K562 (cell line): ENCODE data around the gene FANK1. TPM values are rescaled to one million over a fixed set of nuclear protein-coding genes. Genes with fewer than 3 reads are reported as not detected.
"Not testable (repeated sequence)": the region's sequence is repeated elsewhere in the genome, so short reads cannot be mapped to it uniquely, and the experiment has no call there.

ENCODE experiments used
- ATAC-seq: fragments of 200-7000 bp; cut with Tn5 transposase; 3 replicates; pipeline ENCODE4 v1.9.1; 2020; ENCODE audit warnings: moderate library complexity
- Bru-seq: library from RNA; stranded (reverse); fragments of 400-500 nt; gene quantifications from one replicate; lab custom pipeline; 2021; lab: Mats Ljungman, UMichigan
- BruChase-seq, 2 experiments: library from RNA; stranded (reverse); fragments of 400-500 nt; gene quantifications; one replicate each; lab custom pipeline; 2021; lab: Mats Ljungman, UMichigan
- BruUV-seq: library from RNA; stranded (reverse); fragments of 400-500 nt; replicated peaks from 2 replicates; lab custom pipeline; 2021; lab: Mats Ljungman, UMichigan
- CTCF ChIA-PET: fragments of 300-600 bp; formaldehyde crosslinking; extraction: SDS; loops from one replicate; lab custom pipeline; 2021; ENCODE audit warnings: low intra/inter-chr PET ratio; lab: Yijun Ruan, JAX
- POLR2A ChIA-PET: fragments of 300-600, 350-650 bp; sonication (Branson Sonifier 250); formaldehyde crosslinking; extraction: SDS; loops from one replicate; lab custom pipeline; 2021; ENCODE audit warnings: antibody characterized with exemption, inconsistent platforms; lab: Yijun Ruan, JAX
- DNase-seq, 4 experiments: peaks; one replicate each; pipeline versions ENCODE4 v3.0.0 to v3.0.0-alpha.2; 2011 to 2018; ENCODE audit warnings: low spot score in 3 of 4, mixed read lengths in 3 of 4; ENCODE audit errors: extremely low read depth in 1 of 4
- FAIRE-seq: peaks from 2 replicates; lab custom pipeline; 2011; peaks lifted over from hg19 to GRCh38; lab: Jason Lieb, UNC
- H2AFZ ChIP-seq: 2 replicates; pipeline ENCODE4 v1.6.0; 2011; ENCODE audit warnings: low read depth, low read length, control low read depth, inconsistent platforms
- H3K27ac ChIP-seq: fragments of 200-600 bp; 3 replicates; pipeline ENCODE4 v1.8.0; 2011; ENCODE audit warnings: low read depth, mild to moderate bottlenecking, control low read depth, inconsistent platforms, low read length, moderate library complexity, mixed read lengths; ENCODE audit errors: extremely low read depth
- H3K27me3 ChIP-seq, 2 experiments: fragments of 300-600 bp in 1 of 2; 2 replicates in 1 of 2; 3 replicates in 1 of 2; pipeline versions ENCODE4 v1.6.0 to v1.8.0; 2011; ENCODE audit warnings: inconsistent platforms in 2 of 2, low read length in 2 of 2, mild to moderate bottlenecking in 1 of 2, mixed read lengths in 1 of 2, moderate library complexity in 1 of 2; ENCODE audit not compliant: control insufficient read depth in 2 of 2, insufficient read depth in 2 of 2
- H3K36me3 ChIP-seq: fragments of 300-600 bp; 3 replicates; pipeline ENCODE4 v1.8.0; 2011; ENCODE audit warnings: mild to moderate bottlenecking, low read length, inconsistent platforms; ENCODE audit not compliant: control insufficient read depth, insufficient read depth
- H3K4me1 ChIP-seq, 2 experiments: fragments of 200-600 bp in 1 of 2; replicated peaks in 1 of 2; 2 replicates in 1 of 2; 3 replicates in 1 of 2; pipeline versions ENCODE4 v1.5.1 to v1.8.0; 2011; ENCODE audit warnings: inconsistent platforms in 2 of 2, low read length in 2 of 2, mild to moderate bottlenecking in 1 of 2, mixed read lengths in 1 of 2, moderate library complexity in 1 of 2; ENCODE audit not compliant: control insufficient read depth in 2 of 2, insufficient read depth in 2 of 2
- H3K4me2 ChIP-seq: 2 replicates; pipeline ENCODE4 v1.6.1; 2011; ENCODE audit warnings: low read length, control low read depth, inconsistent platforms, mixed read lengths; ENCODE audit not compliant: insufficient read depth
- H3K4me3 ChIP-seq: fragments of 200-600 bp; sonication (generic), shearing (Covaris generic); 2 replicates; pipeline ENCODE4 v1.5.1; 2016; ENCODE audit warnings: control low read depth, inconsistent platforms
- H3K79me2 ChIP-seq: fragments of 200-600 bp; 3 replicates; pipeline ENCODE4 v1.8.0; 2011; ENCODE audit warnings: low read length, inconsistent platforms; ENCODE audit not compliant: control insufficient read depth, insufficient read depth
- H3K9ac ChIP-seq, 2 experiments: 2 replicates each; pipeline versions ENCODE4 v1.6.0 to v1.6.1; 2011; ENCODE audit warnings: low read depth in 2 of 2, low read length in 2 of 2, control low read depth in 1 of 2, inconsistent platforms in 1 of 2, mild to moderate bottlenecking in 1 of 2, mixed read lengths in 1 of 2; ENCODE audit not compliant: insufficient read depth in 1 of 2
- H3K9me1 ChIP-seq: one replicate; pipeline ENCODE4 v1.6.0; 2011; ENCODE audit warnings: inconsistent platforms, mild to moderate bottlenecking, low read length, moderate library complexity; ENCODE audit not compliant: control insufficient read depth, insufficient read depth
- H3K9me3 ChIP-seq: replicated peaks from 2 replicates; pipeline ENCODE4 v1.5.1; 2011; ENCODE audit warnings: low read depth, low read length, inconsistent platforms; ENCODE audit not compliant: control insufficient read depth, insufficient read depth
- H4K20me1 ChIP-seq: replicated peaks from 2 replicates; pipeline ENCODE4 v1.6.1; 2011; ENCODE audit warnings: low read length, inconsistent platforms, mixed read lengths; ENCODE audit not compliant: control insufficient read depth, insufficient read depth
- CREM ChIP-seq: IDR thresholded peaks from 2 replicates; pipeline ENCODE4 v1.6.1; 2014; ENCODE audit warnings: antibody characterized with exemption, low read depth
- ESRRA ChIP-seq: fragments of 450-650 bp; IDR thresholded peaks from 2 replicates; pipeline ENCODE4 v1.6.1; 2014; ENCODE audit warnings: low read depth, mild to moderate bottlenecking, moderate library complexity, borderline replicate concordance
- GATAD2B ChIP-seq: fragments of 450-650 bp; IDR thresholded peaks from 2 replicates; pipeline ENCODE4 v1.6.1; 2017; ENCODE audit warnings: mild to moderate bottlenecking, borderline replicate concordance
- MXI1 ChIP-seq: IDR thresholded peaks from 2 replicates; pipeline ENCODE4 v1.6.1; 2011; ENCODE audit warnings: low read depth, mild to moderate bottlenecking, improper control_type of control experiment, low read length
- PHF8 ChIP-seq: fragments of 200-600 bp; sonication (generic); IDR thresholded peaks from 2 replicates; pipeline ENCODE4 v1.6.1; 2012; ENCODE audit warnings: mixed run types, mild to moderate bottlenecking, inconsistent platforms, low read length, moderate library complexity, borderline replicate concordance
- RB1 ChIP-seq: fragments of 450-650 bp; IDR thresholded peaks from 2 replicates; pipeline ENCODE4 v1.6.1; 2017; ENCODE audit warnings: low read depth, mild to moderate bottlenecking
- SAP30 ChIP-seq: fragments of 200-600 bp; sonication (generic); IDR thresholded peaks from 2 replicates; pipeline ENCODE4 v1.6.1; 2012; ENCODE audit warnings: borderline replicate concordance, low read depth, mild to moderate bottlenecking, moderate library complexity, low read length, control low read depth, inconsistent platforms; ENCODE audit not compliant: insufficient read depth, poor library complexity, severe bottlenecking
- SIN3B ChIP-seq: fragments of 450-650 bp; IDR thresholded peaks from 2 replicates; pipeline ENCODE4 v1.6.1; 2017; ENCODE audit warnings: low read depth, mild to moderate bottlenecking, moderate library complexity
- ZBTB7A ChIP-seq: IDR thresholded peaks from 2 replicates; pipeline ENCODE4 v1.6.1; 2011; ENCODE audit warnings: low read depth, mild to moderate bottlenecking, low read length, moderate library complexity, borderline replicate concordance; ENCODE audit not compliant: control insufficient read depth
- WGBS: fragments of 100-300 bp; shearing (Covaris generic); methylation state at CpG from one replicate; pipeline ENCODE4 v1.1.6; 2016; ENCODE audit warnings: low coverage, mixed read lengths; ENCODE audit not compliant: insufficient coverage; ENCODE audit errors: missing lambda C conversion rate; 5-methylcytosine and 5-hydroxymethylcytosine counted together
- in situ Hi-C: fragments of 300-500 bp; cut with MboI; formaldehyde crosslinking; loops from 4 replicates; pipeline ENCODE4 v1.15.0; 2018; ENCODE audit warnings: inconsistent platforms, mixed read lengths
- intact Hi-C: fragments of 100-400 bp; cut with micrococcal nuclease; formaldehyde crosslinking; loops from 2 replicates; pipeline ENCODE4 v1.14.2; 2022
- long read RNA-seq, 3 experiments: library from polyadenylated mRNA in 2 of 3; library from RNA in 1 of 3; unstranded in 2 of 3; stranded (forward) in 1 of 3; transcript quantifications; one replicate each; pipeline ENCODE4 v2.0.0, GENCODE V29; 2019 to 2022
- polyA minus RNA-seq, 3 experiments: library from RNA; depleted of rRNA, polyadenylated mRNA; stranded (reverse); fragments of >200 nt; gene quantifications; 2 replicates each; pipeline ENCODE4 v1.2.3, GENCODE V29; 2011
- polyA plus RNA-seq, 8 experiments: library from polyadenylated mRNA; depleted of rRNA in 4 of 8; stranded (reverse) in 5 of 8; unstranded in 3 of 8; fragments of >200 nt; fragmentation: Nextera tagmentation in 2 of 8; fragmentation: Illumina TruSeq in 1 of 8; extraction: Ambion mirVana in 2 of 8; extraction: Trizol in 1 of 8; gene quantifications; 2 replicates each; pipeline versions ENCODE4 v1.2.1 to v1.2.3, GENCODE V29; 2011 to 2014; ENCODE audit warnings: inconsistent platforms in 1 of 8, missing spikeins in 1 of 8
- total RNA-seq, 7 experiments: library from RNA; depleted of rRNA in 6 of 7; stranded (reverse); fragments of >200 nt in 6 of 7; fragmentation: Illumina TruSeq in 2 of 7; extraction: Trizol in 2 of 7; gene quantifications; 2 replicates each; pipeline versions ENCODE4 v1.2.1 to v1.2.3, GENCODE V29; 2011 to 2021; ENCODE audit warnings: low replicate concordance in 1 of 7
- TF ChIP-seq, protein P1 (sequence below): sonication (generic); formaldehyde crosslinking; IDR thresholded peaks from 2 replicates; pipeline ENCODE4 v1.9.0; 2022; ENCODE audit warnings: mild to moderate bottlenecking, missing genetic modification reagents

FANK1 gene, protein sequence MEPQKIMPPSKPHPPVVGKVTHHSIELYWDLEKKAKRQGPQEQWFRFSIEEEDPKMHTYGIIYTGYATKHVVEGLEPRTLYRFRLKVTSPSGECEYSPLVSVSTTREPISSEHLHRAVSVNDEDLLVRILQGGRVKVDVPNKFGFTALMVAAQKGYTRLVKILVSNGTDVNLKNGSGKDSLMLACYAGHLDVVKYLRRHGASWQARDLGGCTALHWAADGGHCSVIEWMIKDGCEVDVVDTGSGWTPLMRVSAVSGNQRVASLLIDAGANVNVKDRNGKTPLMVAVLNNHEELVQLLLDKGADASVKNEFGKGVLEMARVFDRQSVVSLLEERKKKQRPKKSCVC
- 1.7 TPM in 2 replicates for total RNA-seq (2011; cell fraction: chromatin; rRNA removed; ENCODE audit: low replicate concordance)
- 0.50 and 0.79 TPM in 2 replicates for total RNA-seq (2011; cell fraction: nucleolus; rRNA removed)
- 0.61 and 0.66 TPM in 2 replicates for total RNA-seq (2011; cell fraction: nucleoplasm; rRNA removed)
- total RNA-seq (2014; rRNA removed) (0.18 and 0.29 TPM in 2 replicates), total RNA-seq (2014; rRNA removed; fragmentation: Illumina TruSeq; extraction: Trizol) (0.38 and 0.55 TPM in 2 replicates), total RNA-seq (2015; rRNA removed; fragmentation: Illumina TruSeq; extraction: Trizol) (0.41 and 0.87 TPM in 2 replicates), total RNA-seq (2021) (0.22 and 0.51 TPM in 2 replicates), polyA plus RNA-seq (2011; rRNA removed) (0.74 and 0.93 TPM in 2 replicates), polyA plus RNA-seq (2014; fragmentation: Illumina TruSeq; extraction: Trizol) (0.35 and 0.48 TPM in 2 replicates), polyA plus RNA-seq (2014; fragmentation: Nextera tagmentation; extraction: Ambion mirVana) (under 1 TPM in 1 of 2 experiments, not detected in 1; 0.11 TPM), polyA plus RNA-seq (2014; rRNA removed) (0.86 and 2.3 TPM in 2 replicates), polyA minus RNA-seq (2011; rRNA and poly(A)+ RNA removed) (0.21 and 1.5 TPM in 2 replicates), Bru-seq, nascent RNA (percentile 36 among the genes with signal in this experiment), BruChase-seq, experiment 1, labeled RNA remaining after a 2-hour chase (percentile 35 among the genes with signal in this experiment), BruChase-seq, experiment 2, labeled RNA remaining after a 6-hour chase (percentile 33 among the genes with signal in this experiment)
- polyA plus RNA-seq (2011; cell fraction: cytosol; rRNA removed), result 0.12 and 0.53 TPM in 2 replicates
- polyA plus RNA-seq (2011; cell fraction: nucleus; rRNA removed), result 2.6 and 3.5 TPM in 2 replicates
- 0.36 and 0.56 TPM in 2 replicates for polyA plus RNA-seq (2012)
- polyA minus RNA-seq (2011; cell fraction: cytosol; rRNA and poly(A)+ RNA removed), result not detected in 2 replicates
- polyA minus RNA-seq (2011; cell fraction: nucleus; rRNA and poly(A)+ RNA removed), result 0.67 and 1.9 TPM in 2 replicates
- long read RNA-seq, experiment 1, result 0 reads
- long read RNA-seq, experiment 2, partial matches to known transcripts, result 0 of 1 reads
- long read RNA-seq, experiment 2, other reads (novel, unspliced or antisense), result 1 of 1 reads
- long read RNA-seq, experiment 3, result 0 reads

DNA sequence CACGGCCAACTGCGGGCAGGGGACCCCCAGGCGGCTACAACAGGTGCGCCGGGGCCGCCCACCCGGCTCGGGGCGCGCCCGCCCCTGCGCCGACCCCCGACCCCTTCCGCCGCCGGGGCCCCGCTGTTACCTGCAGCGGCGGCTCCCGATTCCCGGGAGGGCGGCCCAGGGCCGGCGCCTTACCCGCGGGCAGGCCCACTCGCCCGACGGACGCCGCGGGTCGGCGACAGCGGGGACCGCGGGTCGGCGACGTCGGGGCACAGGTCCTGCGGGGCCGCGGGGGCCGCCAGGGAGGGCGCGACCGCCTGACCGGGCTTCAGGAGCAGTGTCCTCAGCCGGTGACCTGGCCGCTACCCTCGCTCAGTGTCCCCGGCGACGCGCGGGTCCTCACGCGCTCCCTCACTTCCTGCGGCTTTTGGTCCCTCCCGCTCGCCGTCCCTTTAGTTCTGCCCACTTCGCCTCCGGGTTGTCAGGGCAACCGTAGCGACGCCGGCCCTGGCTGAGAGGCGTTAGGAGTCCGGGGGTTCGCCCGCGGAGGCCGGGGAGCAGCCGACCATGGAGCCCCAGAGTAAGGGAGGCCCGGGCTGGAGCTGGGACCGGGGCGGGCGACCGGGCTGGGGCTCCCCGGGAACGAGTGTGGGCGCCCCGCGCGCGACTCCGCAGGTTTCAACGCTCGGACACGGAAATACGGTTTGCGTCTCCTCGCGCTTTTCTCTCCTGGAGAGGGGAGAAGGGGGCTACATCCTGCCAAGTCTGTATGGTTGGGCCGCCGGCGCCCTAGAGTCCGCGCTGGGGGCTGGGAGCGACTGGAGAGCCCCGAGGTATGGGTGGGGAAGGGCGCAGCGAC, at the start of gene FANK1:
FANK1 (plus strand) TSS at position 477 of the 847 bp plus-strand sequence; CDS start at position 556, 79 bp downstream.
- DNase-seq (peak; percentile 57 to 88 (median 62)), ATAC-seq (peak; percentile 89)
- peak within 1 kb of the TSS; percentile 81 for H2AFZ ChIP-seq
- WGBS, result 8% methylated on average over 66 of the region's 106 CpGs
- H3K4me2 ChIP-seq, result peak within 1 kb of the TSS; percentile 68
- in situ Hi-C loops, H3K4me1 ChIP-seq, POLR2A ChIA-PET, H3K9me3 ChIP-seq, H3K9me1 ChIP-seq, H3K27me3 ChIP-seq, H3K79me2 ChIP-seq, CTCF ChIA-PET, BruUV-seq, intact Hi-C loops, FAIRE-seq, H3K36me3 ChIP-seq, H4K20me1 ChIP-seq: not testable (repeated sequence)
- H3K27ac ChIP-seq, result peak within 1 kb of the TSS; percentile 64; the same call in 2 of the 3 replicates
- H3K4me3 ChIP-seq, result peak within 1 kb of the TSS; percentile 68
- peak within 1 kb of the TSS; percentile 63 to 93 for H3K9ac ChIP-seq
- TF ChIP-seq SIN3B, result 0 out of 2 replicates have a peak, but pooled peaks have one; percentile 23
- TF ChIP-seq, protein P1, sequence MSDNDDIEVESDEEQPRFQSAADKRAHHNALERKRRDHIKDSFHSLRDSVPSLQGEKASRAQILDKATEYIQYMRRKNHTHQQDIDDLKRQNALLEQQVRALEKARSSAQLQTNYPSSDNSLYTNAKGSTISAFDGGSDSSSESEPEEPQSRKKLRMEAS (CRISPR knock-in tag), result peak; percentile 46; the same call in 1 of the 2 replicates
- peak; percentile 55; the same call in 1 of the 2 replicates for TF ChIP-seq MXI1
- TF ChIP-seq ZBTB7A, result 0 out of 2 replicates have a peak, but pooled peaks have one; percentile 24
- peak; percentile 55; the same call in 1 of the 2 replicates for TF ChIP-seq GATAD2B
- peak; percentile 88 for TF ChIP-seq SAP30
- peak; percentile 26; the same call in 1 of the 2 replicates for TF ChIP-seq ESRRA
- TF ChIP-seq CREM, result peak; percentile 58; the same call in 1 of the 2 replicates
- 0 out of 2 replicates have a peak, but pooled peaks have one; percentile 30 for TF ChIP-seq RB1
- peak; percentile 47; the same call in 1 of the 2 replicates for TF ChIP-seq PHF8
